HuH-7 (cell line): ENCODE data around the gene FAM3B.
A peak's percentile ranks its signal among the peaks of the same experiment; 100 is the strongest.
"Not testable (repeated sequence)": the region's sequence is repeated elsewhere in the genome, so short reads cannot be mapped to it uniquely, and the experiment has no call there.

Source experiments
- DNase-seq: peaks from one replicate; pipeline ENCODE4 v3.0.0; 2011; ENCODE audit warnings: low spot score

Gene FAM3B, protein sequence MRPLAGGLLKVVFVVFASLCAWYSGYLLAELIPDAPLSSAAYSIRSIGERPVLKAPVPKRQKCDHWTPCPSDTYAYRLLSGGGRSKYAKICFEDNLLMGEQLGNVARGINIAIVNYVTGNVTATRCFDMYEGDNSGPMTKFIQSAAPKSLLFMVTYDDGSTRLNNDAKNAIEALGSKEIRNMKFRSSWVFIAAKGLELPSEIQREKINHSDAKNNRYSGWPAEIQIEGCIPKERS

DNA sequence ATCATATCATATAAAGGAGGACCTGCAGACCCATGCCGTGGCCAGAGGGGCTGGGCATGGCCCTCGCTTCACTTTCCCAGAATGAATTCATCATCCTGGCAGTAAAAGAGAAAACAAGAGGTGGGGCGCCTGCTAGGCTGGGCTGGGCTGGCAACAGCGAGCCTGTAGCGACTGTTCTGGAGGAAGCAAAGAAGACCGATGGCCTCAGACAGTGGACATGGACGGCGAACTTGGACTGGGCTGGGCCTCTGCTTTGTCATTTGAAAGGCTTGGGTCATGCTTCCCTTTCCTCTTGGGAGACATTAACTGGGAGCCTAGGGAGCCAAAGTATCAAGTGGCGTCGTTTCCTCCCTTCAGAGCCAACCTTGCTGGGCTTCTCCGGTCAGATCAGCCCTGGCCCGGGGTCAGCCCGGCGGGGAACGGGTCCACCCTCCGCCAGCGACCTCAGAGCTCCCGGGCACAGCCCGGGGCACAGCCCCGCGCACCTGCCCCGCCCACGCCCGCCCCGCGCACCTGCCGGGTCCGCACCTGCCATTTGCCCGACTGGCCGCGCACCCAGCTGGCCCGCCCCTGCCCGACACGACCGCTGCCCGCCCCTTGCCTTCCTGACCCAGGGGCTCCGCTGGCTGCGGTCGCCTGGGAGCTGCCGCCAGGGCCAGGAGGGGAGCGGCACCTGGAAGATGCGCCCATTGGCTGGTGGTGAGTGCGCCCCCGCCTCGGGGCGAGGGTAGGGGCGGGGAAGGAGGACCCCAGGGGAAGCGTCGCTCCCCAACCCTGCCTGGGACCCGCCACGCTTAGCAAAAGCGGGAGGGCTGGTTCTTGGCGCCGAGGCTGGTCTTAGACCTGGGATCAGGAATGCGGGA, at the start of gene FAM3B:
Gene FAM3B (plus strand): TSS at position 602 of the 863 bp plus-strand sequence. CDS start 79 bp downstream, at position 681.
- DNase-seq, result no peak

DNA sequence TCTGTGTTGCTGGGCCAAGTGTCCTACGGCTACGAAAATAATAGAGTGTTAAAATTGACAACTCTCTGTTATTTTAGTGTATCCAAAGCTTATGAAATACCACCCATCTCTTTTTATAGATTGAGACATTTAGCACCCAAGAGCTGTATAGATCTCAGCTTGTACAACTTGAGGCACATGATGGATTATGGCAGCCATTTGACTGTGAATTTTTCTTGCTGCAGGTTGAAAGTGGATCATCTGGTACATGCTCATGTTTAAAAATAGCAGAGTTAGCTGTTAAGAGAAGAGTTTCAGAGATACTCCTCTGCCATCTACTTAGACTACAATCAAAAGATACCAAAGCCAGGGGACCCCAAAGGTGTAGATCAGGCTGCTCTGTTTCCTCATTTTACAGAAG, 49.3 kb upstream of the FAM3B start:
- no peak for DNase-seq

DNA sequence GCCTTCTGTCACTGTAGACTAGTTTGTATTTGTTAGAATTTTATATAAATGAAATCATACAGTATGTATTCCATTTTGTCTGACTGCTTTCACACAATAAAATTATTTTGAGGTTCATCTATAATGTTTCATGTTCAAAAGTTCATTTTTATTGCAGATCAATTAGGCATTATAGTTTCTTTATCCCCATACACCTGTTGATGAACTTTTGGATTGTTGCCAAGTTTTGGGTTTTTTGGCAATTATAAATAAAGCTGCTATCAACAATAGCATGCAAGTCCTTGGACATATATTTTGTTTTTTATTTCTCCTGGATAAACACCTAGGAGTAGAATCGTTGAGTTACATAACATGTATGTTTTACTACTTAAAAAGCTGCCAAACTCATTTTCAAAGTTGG, 47.1 kb upstream of the FAM3B start:
- no peak for DNase-seq

DNA sequence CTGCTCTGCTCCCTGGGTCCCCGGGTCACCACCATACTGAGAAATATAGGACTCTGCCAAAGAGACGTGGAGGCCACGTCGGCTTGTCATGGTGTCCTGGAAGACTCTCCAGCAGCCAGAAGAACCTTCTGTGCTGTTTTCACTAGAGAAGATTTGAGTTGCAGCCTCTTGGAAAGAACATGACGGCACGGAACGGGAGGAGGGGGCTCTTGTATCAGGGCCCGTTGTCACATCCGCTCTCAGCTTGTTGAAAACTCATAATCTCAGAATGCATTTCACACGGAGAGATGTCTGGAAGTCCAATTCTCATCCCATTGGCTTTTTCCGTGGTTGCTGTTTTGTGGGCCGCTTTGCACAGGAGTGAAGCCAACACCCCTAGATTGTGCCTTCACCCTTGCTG, 39.4 kb upstream of the FAM3B start:
- DNase-seq, result no peak

DNA sequence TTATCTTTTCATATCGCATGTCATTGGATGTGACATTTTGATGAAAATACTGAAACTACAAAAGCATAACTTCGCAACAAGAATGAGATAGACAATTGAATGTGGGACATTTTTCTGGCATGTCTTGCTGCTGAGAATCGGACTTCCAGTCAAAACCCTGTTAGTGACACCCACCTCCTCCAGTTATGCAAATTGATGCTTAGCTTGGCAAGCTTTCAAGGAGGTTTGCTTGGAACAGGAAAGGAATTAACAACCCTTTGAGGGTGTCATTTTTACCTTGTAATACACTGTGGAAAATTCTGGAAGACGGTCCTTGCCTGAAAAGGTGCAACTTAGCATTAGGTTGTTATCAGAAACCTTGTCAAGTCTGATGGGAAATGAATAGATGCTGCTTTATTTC, 38.8 kb upstream of the FAM3B start:
- no peak for DNase-seq

DNA sequence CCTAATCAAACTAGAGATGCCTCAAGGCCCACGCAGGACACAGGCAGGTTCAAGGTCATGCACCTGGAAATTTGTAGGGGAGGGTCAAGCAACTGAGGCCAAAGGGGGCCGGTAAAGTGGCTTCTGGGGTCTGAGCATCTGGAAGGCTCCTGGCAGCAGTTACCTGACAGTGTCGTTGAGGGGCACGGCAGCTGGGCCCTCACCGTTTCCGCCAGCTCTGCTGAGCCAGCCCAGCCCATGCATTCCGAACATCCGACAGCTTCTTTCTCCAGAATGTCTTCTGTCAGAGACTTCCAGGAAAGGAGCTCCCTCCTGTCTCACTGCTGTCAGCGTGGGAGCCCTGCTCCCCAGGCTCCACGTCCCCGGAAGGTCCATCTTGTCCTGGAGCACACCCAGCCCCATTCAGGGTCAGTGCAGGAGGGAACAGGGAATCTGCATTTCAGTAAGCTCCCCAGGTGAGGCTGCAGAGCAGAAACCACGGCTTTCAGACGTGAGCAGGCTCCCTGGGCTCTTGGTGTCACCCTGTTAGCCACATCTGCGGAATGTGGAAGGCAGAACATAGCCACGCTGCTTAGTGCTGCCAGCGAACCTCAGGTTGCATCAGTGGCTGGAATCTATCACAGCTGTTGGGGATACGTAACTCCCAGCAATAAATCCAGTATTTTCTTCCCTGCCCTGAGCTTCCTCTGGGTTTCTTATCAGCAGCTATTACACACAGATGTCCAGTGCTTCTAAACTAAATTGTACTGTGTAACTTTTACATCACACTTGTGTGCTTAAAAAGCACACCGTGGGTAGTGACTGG, 36.3 kb upstream of the FAM3B start:
- no peak for DNase-seq

DNA sequence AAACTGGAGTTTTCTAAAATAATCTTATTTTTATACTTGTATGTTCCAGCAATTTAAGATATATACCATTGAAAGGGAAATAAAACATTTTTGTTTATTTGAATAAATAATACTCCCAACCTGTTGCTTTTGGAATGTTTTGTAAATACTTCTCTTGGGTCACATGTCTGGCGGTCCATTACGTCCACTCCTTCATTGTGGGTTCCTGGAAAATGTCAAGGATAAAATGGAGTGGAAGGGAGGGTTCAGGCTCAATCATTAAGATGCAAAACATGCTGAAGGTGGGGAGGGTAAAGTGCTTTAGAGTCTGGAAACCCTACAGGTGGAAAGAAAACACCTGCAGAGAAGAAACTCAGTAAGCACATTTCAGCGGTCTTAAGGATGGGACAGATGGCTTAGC, 34.2 kb upstream of the FAM3B start:
- DNase-seq, result no peak

DNA sequence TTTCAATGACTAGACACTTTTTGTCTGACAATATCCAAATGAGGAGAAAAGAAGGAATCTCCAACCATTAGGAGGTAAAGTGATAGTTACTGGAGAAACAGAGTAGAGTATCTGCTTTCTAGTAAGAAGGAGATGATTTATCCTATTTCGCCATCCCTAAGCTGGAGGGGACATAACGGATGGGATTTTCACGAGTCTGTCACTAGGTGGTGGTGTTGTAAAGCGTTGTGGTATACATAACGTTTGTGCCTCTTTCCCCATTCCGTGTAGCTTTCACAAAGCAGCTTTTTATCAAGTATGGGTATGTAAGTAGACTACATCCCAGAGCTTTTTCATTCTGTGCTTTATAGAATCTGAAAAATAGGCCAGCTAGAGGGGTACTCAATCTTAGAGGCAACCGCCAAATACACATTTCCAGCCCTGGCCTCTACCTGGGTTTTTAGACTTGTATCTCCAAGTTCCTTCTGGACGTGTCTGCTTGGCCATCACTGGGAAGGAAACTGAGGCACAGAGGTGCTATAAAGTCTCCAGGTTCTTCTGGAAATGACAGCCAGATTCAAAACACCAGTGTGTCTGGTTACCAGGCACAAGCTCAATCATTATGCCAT, 33.3 kb upstream of the FAM3B start:
- DNase-seq, result peak; percentile 76

DNA sequence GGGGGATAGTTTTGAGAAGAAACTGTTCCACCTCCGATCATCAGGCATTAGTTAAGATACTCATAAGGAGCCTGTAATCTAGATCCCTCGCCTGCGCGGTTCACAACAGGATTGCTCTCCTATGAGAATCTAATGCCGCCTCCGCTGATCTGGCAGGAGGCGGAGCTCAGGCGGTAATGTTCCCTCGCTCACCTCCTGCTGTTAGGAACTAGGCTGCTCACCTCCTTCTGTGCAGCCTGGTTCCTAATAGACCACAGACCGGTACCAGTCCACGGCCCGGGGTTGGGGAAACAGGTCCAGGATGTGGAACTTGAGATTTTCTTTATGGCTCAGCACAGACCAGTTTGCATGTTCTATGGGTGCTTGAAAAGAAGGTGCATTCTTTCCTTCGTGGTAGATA, 27.2 kb upstream of the FAM3B start:
- DNase-seq, result no peak

DNA sequence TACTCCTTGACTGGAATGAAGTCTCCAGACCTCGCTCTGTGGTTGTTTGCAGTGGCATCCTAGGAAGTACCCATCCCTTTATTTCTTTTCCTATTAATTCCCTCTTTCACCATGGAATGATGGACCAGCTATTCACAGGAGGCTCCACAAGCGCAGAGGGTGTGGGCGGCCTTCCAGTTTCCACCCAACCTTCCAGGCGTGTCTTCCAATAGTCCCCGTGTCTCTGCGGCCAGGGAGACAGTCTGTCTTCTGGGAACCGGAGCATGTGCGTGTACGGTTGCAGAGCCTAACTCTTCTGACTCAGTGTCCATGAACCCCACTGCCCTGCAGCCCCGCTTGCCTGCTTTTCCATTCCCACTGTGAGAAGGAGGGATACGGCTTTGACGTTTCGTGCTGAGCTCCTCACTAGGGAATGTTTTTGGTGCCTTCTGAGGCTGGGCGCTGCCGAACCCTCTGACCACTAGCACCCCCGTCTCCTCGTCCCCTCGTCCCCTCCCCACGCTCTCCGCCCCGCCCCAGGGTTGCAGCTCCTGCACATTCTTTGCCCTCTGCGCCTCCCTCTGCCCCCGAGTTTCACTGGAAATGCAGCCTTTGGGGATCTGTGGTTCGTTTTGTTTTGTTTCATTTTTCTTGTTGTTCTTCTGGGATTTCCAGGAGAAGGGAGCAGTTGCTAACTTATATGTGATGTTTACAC, 26.3 kb upstream of the FAM3B start:
- no peak for DNase-seq

DNA sequence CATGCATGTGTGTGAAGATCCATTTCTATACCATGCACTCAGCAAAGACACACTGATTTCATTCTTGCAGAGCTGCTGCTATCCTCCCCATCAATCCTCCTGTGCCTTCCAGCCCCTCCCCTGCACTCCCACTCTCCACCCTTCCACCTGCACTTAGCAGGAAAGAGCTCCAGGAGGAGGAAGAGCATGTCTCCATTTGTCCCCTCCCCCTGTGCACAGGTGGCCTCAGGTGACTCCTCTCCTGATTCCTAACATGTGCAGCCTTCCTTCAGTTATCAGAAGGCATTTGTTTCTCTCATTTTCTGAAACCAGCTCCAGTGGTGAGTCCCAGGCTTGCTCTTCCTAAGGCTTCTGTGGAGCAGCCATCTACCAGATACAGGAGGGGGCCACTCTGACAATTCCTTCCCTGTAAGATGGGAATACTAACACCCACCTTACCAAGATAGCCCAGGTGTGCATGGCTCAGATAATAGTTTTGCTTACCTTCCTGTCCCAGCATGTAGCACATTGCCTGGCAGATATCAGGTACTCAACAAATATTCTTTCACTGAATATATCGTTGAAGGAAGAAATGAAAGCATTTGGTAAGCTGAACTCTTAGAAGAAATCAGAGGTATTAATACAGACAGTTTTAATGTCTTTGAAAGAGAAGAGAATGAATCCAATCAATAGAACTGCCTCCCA, 21.9 kb upstream of the FAM3B start:
- no peak for DNase-seq

DNA sequence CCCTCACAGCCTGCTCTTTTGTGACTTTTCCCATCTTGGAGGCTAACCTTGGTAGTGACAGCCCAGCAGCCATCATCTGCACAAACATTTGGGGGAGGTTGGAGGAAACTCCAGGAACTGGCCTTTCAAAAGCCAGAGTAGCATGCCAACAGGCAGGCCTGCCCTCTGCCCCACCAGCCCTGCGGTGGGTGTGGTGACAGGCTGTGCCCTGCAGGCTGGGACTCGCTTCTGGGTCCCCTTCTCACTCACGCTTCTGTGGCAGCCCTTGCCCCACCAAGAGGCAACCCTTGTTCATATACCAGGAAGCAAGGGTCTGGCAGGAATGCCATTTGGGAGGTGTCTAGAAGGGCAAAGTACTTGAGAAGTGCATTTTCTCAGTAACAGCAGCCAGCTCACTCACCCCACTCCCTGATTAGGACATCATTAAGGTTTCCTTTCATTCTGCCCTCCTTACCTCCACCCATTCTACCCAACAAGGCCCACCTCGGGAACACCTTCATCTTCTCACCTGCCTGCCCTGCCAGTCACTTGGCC, 20.8 kb upstream of the FAM3B start:
- no peak for DNase-seq

DNA sequence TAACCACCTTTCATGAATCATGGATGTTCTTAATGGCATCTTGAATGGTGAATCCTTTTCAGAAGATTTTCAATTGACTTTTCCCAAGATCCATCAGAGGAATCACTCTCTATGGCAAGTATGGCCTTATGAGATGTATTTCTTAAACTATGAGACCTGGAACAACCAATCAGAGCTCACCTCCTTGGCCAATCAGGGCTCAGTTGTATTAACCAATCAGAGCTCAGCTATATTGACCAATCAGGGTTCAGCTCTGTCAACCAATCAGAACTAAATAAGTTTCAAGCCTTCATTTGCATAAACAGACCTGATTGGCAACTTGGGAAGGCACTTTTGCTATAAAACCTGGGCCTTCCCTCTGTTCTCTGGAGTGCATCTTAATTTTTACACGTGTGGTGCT, 13.6 kb upstream of the FAM3B start:
- no peak for DNase-seq

DNA sequence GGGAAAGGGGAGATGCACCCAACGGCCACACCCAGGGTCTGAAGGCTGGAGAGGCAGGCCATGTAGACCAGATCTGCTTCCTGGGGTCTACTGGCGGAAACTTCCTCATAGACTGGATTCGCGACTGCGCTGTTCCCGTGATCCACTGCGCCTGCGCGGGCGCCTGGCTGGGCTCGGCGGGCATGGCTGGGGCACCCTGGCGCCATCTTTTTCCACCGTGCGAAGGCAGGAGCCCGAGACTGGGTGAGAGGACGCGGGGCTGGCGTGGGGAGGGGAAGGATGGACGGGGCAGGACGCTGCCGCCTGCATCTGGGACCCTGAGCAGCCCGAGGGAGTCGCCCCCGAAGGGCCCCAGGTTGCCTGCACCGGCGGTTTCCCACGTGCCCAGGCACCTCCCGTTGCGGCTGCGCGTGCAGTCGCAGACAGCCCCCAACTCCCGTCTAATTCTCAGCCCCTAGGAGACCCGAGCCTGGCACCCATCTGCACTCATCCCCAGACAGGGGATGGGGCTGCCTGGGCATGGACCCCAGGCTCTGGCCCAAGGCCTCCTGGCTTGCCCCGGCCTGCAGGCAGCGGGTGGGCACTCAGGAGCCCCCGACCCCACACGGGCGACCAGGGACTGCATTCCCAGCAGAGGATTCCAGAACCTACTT, 12.4 kb upstream of the FAM3B start:
- no peak for DNase-seq

DNA sequence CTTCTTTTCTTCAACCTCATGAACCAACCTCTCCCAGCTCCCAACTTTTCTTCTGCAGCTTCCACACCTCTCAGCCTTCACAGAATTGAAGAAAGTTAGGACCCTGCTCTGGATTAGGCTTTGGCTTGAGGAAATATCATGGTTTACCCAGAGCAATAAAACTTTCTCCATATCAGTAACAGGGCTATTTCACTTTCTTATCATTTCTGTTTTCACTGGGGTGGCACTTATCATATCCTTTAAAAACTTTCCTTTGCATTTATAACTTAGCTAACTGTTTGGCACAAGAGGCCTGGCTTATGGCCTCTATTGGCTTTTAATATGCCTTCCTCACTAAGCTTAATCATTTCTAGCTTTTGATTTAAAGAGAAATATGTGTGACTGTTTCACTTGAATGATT, 9.4 kb upstream of the FAM3B start:
- DNase-seq, result no peak

DNA sequence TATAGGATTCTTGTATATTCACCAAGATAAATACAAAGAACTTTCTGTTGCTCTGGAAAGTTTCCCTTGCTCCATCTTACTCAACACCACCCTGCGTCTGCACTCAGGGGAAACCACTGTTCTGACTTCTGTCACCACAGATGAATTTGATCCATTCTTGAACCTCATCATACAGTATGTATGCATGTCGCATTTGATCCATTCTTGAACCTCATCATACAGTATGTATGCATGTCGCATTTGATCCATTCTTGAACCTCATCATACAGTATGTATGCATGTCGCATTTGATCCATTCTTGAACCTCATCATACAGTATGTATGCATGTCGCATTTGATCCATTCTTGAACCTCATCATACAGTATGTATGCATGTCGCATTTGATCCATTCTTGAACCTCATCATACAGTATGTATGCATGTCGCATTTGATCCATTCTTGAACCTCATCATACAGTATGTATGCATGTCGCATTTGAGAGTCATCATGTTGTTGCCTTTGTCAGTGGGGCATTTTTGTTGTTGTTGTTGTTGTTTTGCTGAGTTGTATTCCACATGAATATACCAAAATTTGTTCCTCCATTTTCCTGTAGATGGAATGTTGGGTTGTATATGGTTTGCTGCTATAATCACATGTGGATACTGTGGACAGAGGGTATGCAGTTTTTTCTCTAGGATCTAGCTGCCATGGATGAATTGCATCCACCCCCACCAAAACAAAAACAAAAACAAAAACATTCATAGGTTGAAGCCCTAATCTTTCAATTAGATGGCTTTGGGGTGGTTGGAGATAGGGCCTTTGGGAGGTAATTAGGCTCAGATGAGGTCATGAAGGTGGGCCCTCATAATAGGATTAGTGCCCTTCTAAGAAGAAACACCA, 3.1 kb upstream of the FAM3B start:
- DNase-seq, result not testable (repeated sequence)

DNA sequence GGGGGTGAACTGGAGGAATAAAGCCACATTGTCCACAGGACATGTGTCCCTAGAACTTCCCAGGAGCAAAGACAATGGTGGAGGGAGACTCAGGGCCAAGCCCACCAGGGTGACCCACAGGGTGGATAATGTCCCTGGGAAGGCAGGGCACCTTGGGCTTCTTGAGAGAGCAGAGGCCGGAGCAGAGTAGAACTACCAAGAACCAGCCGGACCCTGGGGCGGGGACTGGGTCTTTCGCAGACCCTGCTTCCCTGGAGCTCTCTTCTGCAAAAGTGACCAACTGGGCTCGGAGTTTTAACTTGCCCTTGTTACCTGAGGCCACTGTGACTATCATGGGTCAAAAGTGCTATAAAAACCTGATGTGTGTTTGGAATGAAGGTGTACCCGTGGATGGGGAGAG, 875 bp upstream of the FAM3B start:
- no peak for DNase-seq

DNA sequence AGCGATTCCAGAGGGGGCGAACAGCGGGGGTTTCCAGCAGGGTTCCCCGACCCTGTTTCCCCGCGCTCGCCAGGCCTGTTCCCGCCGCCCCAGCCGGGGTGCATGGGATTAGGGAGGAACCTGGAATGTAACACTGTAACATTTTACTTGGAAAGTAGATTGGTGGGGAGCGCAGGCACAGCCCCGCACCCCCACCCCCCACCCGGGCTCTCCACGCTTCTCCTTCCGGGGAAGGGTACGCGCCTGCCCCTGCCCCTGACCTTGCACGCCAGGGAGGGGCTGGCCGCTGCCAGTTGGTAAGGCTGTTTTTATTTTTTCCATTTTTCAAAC, 427 bp downstream of the FAM3B start:
- no peak for DNase-seq

DNA sequence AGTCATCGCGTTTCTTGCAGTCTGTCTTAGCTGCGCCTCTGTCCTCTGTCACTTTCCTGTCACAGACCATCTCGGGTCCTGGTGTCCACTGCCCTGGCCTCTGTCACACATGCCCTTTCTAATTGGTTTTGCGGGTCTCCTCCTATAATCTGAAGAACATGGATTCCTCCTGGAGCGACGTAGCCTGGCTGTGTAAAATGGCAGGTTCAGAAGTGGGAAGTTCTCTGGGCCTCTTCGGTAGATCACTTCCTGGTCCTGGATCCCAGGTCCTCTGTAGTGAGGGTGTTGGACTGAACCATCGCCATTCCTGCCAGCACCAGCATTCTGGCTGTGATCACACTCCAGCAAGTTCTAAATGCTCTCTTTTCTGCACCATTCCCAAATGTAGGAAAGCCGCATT, 857 bp downstream of the FAM3B start:
- no peak for DNase-seq

DNA sequence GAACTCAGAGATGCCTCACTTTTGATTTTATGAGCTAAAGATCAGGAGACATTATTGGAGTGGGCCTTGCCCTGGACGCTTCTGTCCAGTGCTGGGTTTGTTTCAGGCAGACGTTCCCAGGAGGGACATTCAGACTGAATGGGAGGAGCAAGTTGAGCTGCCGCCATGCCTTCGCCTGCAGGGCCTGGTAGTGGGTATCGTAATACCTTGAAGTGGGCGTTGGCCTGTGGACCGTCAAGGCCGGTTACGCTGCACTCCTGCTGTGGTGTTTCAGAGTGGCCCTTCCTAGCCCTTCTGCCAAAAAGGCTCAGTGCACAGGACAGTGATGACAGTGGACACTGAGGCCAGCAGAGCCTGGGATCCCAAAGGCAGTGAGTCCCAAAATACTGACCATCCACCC, 1.6 kb downstream of the FAM3B start:
- DNase-seq, result no peak
